Stimulated activated CD8-positive, alpha-beta memory T cell treated with anti-CD3 and anti-CD28 coated beads, Interleukin-7, amount 100 ng/mL, for 4 hours (primary cell): ENCODE data around the gene TAF1C.

Source experiments
- DNase-seq, 2 donors: peaks; one replicate each; pipeline ENCODE4 v3.0.0-alpha.2; 2020; ENCODE audit warnings: low read depth in 2 of 2

Gene TAF1C

GRCh38 chr16:84183911-84184591, 2.8 kb downstream of the TAF1C start:
- DNase-seq = no peak

GRCh38 chr16:84183572-84183875, 3.3 kb downstream of the TAF1C start:
- DNase-seq = no peak

- DNase-seq = no peak
Observed at GRCh38 chr16:84182680-84183571, 3.9 kb downstream of the TAF1C start.

- DNase-seq = no peak
Observed at GRCh38 chr16:84182104-84182503, 4.8 kb downstream of the TAF1C start.

- no peak for DNase-seq
Observed at GRCh38 chr16:84181144-84181915, 5.5 kb downstream of the TAF1C start.

GRCh38 chr16:84180519-84181140, 6.2 kb downstream of the TAF1C start:
- no peak for DNase-seq

- no peak for DNase-seq
Observed at GRCh38 chr16:84179612-84180320, 7.1 kb downstream of the TAF1C start.

GRCh38 chr16:84178892-84179611, 7.8 kb downstream of the TAF1C start:
- no peak for DNase-seq

GRCh38 chr16:84178146-84178765, 8.6 kb downstream of the TAF1C start:
- DNase-seq = no peak

GRCh38 chr16:84177741-84178073, 9.2 kb downstream of the TAF1C start:
- no peak for DNase-seq

GRCh38 chr16:84176192-84177053, 10.4 kb downstream of the TAF1C start:
- DNase-seq = no peak

- peak; percentile 16 to 39 for DNase-seq
Observed at GRCh38 chr16:84175350-84176081, 11.3 kb downstream of the TAF1C start.

- DNase-seq = no peak
Observed at GRCh38 chr16:84174396-84174795, 12.5 kb downstream of the TAF1C start.

- DNase-seq = no peak
Observed at GRCh38 chr16:84169765-84170310, 17.0 kb downstream of the TAF1C start.

GRCh38 chr16:84166796-84167695, 19.8 kb downstream of the TAF1C start:
- no peak for DNase-seq

- DNase-seq = no peak
Observed at GRCh38 chr16:84165746-84166145, 21.1 kb downstream of the TAF1C start.

- no peak for DNase-seq
Observed at GRCh38 chr16:84161801-84162200, 25.1 kb downstream of the TAF1C start.
